NAMALWA (cell line): ENCODE data around the gene EID2.
A peak's percentile ranks its signal among the peaks of the same experiment; 100 is the strongest.

Source experiments
- DNase-seq: peaks from one replicate; pipeline ENCODE4 v3.0.0-alpha.2; 2015; ENCODE audit warnings: low spot score

The EID2 gene, protein sequence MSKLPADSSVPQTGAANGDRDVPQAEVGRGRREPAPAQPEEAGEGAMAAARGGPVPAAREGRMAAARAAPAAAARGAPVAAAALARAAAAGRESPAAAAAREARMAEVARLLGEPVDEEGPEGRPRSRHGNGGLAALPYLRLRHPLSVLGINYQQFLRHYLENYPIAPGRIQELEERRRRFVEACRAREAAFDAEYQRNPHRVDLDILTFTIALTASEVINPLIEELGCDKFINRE

DNA sequence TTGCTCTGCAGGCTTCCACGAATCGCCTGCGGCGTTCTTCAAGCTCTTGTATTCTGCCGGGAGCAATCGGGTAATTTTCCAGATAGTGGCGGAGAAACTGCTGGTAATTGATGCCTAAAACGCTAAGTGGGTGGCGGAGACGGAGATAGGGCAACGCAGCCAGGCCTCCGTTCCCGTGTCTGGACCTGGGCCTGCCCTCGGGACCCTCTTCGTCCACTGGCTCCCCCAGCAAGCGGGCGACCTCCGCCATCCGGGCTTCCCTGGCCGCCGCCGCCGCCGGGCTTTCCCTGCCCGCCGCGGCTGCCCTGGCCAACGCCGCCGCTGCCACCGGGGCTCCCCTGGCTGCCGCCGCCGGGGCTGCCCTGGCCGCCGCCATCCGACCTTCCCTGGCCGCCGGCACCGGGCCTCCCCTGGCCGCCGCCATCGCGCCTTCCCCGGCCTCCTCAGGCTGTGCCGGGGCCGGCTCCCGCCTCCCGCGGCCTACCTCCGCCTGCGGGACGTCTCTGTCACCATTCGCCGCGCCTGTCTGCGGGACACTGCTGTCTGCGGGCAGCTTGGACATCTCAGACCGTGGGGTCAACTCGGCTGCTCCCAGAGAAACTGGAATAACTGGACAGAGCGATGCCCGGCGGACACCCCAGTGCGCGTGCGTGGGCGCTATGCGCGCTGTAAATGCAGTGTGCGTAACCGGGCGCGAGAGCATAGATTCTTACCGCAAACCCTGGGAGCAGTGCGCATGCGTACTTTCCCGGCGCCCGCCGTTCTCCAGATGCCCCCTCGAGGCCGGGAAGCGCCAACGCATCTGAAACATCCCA, at the start of gene EID2:
Gene EID2 (minus strand): TSS at position 644 of the 815 bp plus-strand sequence. CDS start 82 bp downstream, at position 562.
- peak; percentile 94 for DNase-seq

DNA sequence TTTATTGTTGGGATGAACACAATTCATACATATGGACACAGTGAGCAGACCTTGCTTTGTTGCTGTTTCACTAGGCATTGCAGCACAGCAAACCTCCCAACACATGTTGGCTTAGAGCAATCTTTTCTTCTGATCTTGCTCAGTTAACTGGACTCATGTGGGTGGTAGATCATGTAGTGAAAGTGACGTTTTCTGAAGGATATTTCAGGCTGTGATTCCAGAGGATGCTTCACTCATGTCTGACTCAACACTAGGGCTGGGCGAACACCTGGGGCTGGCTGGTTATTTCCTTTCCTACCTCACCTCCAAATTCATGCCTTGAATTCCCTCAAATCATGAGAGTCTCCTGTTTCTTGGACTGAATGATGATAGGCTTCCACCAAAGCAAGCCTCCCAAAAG, 48.1 kb upstream of the EID2 start:
- DNase-seq, result no peak

DNA sequence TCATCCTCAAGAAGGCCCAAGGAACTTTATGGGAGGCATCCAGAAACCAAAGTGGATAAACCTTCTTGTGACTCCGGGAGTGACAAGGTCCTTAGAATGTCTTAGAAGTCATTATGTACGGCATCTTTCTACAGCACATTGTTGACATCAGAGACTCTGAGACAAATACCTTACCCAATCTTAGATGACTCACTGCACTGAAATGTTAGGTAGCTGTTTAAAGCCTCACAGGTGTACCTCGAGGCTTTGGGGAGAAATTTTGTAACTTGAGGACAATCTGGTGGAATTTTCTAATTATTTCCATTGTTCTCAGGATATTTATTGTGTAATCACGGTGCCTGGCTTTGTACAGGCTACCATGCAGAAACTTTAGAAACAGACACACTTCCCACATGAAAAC, 47.5 kb upstream of the EID2 start:
- no peak for DNase-seq

DNA sequence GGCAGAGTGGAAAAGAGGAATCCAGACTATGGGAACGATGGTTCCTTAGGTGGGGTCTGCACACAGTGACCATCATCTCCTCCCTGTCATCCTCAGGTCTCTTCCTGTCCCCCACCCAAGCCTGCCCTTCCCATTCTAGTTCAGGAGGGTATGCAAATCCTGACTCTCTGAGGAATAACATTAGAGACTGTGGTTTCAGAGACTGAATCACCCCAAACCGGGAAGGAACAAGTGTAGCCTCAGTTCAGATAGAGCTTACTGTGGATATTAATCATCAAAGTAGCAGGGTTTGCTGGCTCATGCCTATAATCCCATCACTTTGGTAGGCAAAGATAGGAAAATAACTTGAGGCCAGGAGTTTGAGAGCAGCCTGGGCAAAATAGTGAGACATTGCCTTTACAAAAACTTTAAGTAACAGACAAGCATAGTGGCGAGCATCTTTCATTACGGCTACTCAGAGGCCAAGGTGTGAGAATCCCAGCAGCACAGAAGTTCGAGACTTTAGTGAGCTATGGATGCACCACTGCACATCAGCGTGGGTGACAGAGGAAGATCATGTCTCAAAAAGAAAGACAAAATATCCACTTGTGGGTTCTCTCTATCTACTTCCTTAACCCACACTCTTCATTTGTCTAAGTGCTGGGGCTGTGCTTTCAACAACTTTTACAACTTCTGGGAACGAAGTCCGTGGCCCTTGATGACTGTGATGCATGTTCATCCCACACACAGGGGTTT, 43.1 kb upstream of the EID2 start:
- no peak for DNase-seq

DNA sequence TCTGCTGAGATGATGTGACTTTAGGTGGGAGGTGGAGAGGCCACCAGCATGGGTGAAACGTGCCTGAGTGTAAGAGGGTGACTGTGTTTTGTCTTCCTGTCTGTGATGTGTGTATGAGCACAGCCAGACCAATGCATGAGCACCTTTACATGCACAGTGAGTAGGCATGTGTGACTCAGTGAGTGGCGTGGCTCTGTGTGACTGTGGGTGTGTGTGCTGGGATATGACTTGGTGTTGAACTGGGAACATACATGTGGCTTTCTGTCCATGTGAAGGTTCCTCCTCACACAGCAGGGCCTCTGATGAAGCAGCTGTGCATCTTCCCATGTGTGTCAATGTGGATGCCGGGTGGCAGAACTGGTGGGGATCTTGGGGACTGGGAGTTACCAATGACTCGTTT, 42.5 kb upstream of the EID2 start:
- DNase-seq, result no peak

DNA sequence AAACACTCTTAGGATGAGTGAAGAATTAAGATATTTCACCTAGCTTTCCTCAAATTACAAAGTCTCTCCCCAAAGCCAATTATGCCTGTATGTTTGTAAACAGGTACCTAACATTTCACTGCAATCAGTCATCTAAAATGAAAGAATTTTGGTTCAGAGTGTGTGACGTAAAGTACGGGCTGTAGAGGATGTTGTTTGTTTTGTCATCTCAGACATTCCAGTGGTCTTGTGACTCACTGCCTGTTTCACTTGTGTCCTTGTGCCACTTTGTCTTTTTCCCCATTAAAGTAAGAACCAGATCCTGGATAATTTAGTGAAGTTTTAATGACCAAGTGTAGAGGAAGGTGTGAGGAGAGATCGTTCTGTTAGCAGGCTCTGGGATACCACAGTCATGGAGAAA, 28.6 kb upstream of the EID2 start:
- DNase-seq, result no peak

DNA sequence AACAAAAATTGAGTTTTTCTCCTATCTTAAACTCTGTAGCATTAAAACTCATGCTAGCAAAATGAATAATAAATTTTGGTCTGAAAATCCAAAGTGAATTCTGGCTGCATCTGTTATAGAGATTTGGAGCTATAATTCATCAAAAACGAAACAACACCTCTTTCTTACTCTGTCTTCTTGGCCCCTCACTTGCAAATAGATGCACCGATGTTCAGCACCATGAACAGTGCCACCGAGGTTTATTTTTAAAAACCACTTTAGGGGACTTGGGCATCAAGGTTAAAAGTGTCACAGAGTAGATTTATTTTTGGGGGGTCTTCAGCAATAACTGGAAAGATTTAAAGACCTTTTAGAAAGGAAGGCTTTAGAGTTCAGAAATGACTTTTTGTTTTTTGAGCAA, 26.1 kb upstream of the EID2 start:
- DNase-seq, result no peak

DNA sequence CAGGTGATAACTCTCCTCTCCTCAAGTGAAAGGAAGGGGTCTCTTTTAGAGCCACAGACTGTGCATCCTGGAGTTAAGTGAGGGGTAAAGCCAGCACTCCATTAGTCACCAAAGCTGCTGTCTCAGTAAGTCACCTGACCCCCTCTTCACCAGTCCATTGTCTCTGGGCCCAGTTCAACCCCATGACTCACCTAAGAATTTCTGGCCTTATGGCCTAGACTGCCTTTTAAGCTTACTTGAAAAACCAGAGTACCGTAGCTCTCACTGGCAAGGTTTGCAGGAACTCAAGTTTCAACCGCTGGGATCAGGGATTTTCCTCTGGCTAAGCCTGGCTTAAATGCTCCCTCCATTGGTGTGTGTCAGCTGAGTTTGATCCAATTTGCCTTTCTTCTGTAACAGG, 23.4 kb upstream of the EID2 start:
- DNase-seq, result no peak

DNA sequence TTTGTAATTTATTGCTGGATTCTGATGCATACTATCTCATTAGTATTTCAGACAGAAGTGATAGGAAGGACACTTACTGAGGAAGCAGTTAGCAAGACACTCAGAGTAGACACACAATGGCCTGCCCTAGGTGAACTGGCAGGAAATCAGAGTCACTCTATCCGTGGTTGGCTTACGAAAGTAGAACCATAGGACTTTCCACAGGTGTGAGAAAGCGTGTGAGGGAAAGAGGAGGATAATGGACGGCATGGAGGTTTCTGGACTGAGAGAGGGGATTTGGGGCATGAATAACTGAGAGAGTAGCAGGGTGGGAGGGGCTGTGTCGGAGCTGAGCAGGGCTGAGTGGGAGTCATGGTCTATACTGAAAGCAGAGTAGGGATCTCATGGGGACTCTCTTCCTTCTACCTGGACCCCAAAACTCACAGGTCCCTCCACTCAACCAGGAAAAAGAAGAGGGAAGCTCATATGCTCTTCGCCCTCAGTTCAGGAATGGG, 18.7 kb upstream of the EID2 start:
- no peak for DNase-seq

DNA sequence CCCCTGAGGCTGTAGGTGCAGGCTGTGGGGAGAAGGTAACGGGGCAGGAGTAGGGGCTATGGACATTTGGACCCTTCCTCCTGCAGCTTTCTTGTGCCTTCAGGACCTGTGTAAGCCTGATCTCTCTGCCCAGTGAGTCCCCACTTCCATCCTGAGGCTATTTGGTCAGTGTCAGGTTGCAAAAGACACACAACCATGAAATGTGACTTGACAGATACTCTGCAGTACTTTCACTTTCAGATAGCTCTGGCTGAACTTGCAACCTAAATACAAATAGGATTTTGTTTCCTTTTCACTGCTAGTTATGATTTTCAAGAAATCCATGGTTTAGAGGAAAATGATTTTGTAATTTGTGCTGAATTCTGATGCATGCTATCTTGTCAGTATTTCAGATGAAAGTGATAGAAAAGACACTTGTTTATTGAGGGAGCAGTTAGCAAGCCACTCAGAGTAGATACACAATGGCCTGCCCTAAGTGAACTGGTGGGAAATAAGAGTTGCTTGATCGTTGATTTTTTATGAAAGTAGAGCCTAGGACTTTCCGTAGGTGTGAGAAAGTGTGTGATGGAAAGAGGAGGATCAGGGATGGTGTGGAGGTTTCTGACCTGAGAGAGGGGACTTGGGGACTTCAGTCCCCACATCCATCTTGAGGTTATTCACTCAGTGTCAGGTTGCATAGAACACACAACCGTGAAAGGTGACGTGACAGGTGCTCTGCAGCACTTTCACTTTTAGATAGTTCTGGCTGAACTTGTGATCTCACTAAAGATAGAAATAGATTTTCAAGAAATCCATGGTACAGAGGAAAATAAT, 18.1 kb upstream of the EID2 start:
- DNase-seq, result no peak

DNA sequence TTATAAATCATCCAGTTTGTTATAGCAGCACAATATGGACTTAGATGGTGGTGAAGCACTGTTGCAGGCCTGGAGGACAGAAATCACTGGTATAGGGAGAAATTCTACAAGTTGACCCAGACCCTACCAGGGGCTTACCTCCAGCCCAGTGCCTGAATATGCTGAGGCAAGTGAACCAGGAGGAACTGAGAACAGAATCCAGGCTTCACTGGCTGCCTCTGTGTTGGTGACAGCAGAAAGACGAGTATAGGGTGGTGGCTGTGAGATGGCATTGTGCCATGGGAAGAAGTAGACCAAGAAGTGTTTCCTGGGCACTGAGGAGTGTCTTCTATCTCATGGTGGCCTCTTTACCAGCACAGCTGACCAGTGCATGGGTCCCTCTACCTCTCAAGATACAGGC, 15.9 kb upstream of the EID2 start:
- no peak for DNase-seq

DNA sequence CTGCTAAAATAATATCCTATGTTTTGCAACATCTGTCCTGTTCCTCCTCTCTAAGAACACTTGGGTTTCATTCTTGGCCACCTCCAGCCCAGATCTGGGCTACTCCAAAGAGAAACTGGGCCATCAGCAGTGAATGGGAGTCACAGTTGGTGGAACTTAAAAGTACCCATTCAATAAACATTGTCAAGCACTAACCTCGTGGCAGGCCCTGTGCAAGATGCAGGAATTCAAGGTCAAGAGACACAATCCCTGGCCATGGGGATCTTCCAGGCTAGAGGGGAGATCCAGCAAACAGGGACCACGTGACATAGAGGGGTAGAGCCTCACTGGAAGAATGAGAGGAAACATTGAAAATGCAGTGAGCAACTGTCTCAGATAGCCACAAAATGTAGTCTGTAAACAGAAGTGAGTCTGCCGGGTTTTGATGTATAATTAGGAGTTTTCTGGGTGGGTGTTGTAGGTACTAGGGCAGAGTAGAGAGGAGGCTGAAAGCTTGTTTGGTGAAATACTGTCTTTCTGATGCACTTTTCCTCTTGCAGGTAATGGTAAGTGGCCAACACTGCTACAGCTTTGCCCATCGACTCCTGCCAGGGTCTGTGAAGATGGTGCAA, 14.8 kb upstream of the EID2 start:
- DNase-seq, result no peak

DNA sequence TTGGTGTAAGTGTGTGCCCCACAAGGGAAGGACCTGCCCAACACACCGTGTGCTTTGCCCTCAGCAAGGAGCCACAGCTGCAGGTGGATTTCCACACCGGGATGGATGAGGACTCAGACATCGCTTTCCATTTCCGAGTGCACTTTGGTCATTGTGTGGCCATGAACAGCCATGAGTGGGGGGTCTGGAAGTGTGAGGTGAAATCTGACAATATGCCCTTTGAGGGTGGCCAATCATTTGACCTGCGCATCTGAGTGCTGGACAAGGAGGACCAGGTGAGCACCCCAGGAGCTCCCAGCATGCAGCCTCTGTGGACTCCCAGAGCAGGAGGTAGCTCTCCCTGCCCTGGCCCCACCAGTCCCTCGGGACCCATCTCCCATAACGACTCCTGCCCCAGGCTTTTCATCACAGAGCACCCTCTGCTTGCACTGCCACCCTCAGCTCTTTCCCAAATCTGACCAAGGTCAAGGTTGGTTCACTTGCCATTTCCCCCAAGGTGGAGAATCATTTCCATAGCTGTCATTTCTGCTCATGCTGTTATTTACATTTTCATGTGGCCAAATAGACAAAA, 13.2 kb upstream of the EID2 start:
- no peak for DNase-seq

DNA sequence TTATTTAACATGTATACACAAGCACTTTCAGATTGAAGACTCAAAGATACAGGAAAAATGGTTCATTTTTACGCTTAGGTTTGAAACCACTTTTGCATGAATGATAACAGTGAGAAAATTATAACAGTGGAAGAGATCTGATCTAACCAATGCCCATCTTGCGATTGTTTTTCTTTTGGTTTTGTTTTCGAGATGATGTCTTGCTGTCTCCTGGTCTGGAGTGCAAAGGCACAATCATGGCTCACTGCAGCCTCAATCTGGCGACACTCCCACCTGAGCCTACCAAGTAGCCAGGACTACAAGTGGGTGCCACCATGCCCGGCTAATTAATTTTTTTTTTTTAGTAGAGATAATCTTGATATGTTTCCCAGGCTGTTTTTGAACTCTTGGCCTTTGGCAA, 10.2 kb upstream of the EID2 start:
- no peak for DNase-seq

DNA sequence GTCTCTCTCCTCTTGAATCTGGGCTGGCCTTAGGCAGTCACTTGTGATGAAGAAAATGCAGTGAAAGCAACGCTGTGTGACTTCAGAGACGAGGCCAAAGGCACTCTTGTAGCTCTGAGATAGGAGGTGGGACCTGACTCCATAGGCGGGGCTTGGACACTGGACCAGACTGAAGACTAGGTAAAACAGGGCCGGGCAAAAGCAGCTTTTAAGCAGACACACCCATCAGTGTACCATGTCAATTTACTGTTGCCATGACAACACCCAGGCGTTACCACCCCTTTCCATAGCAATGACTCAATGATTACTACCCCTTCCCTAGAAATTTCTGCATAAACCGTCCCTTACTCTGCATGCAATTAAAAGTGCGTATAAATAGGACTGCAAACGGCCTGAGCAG, 6.6 kb upstream of the EID2 start:
- DNase-seq, result no peak

DNA sequence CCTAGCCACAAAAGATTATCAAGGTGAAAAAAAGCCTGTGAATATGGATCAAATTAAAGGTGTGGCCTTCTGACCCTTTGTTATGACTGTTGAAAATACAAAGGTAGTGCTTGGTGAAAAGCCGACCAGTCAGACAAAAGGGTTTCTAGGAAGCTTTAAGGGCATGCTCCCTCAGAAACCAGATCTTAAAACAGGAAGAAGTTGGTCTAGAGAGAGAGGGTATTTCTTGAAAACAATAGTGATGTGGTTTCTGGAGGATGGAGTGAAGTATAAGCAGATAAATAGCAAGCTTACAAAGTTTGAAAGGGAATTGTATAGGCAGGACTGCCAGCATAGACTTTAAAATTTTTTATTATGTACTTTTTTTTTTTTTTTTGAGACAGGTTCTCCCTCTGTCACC, 5.0 kb upstream of the EID2 start:
- no peak for DNase-seq

DNA sequence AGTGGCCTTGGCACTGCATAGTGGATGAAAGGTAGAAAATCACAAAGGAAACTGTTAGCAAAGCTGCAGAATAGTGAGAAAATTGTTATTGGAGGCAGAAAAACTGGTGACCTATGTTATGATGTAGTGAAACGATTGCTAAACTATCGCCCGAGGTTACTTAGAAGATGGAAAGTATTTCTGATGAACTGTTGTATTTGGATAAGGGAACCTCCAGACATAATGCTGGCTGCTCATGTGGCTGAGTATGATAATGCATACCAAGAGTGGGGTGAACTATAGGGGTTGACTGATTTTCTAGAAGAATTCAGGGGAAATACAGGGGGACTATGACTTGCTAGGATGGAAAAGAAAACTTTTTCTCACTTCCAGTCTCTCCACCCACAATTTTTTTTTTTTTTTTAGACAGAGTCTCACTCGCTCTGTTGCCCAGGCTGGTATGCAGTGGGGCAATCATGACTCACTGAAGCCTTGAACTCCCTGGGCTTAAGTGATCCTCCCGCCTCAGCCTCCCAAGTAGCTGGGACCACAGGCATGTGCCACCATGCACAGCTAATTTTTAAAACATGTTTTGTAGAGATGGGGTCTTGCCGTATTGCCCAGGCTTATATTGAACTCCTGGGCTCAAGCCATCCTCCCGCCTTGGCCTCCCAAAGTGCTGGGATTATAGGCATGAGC, 4.4 kb upstream of the EID2 start:
- DNase-seq, result no peak

DNA sequence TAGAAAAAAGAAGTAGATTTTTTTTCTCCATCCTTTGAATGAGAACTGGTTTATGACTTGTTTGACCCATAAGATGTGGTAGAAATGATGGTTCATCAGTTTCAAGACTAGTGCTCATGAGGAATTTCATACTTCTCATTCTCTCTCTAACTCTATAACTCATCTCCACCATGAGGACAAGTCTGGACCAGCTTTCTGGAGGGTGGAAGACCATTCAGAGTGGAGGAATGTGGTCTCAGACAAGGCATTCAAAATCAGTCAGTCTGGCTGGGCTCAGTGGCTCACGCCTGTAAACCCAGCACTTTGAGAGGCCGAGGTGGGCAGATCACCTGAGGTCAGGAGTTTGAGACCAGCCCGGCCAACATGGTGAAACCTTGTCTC, 3.5 kb upstream of the EID2 start:
- no peak for DNase-seq

DNA sequence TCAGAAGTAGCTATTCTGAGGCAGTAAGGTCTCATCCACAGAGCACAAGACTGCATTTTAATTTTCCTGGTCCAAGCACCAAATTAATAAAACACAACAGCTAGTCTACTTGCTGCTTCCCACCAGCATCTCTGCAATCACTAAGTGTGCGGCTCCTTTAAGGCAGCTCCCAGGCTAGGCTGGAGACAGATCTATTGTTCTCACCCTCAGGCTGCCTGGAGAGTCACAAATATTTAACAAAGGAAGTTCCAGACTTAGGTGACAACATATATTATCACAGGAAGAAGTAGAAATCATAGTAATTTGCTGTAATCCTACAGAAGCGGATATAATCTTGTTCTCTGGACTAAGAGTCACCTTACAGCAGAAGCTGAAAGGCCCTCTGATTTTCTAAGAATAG, 2.2 kb upstream of the EID2 start:
- DNase-seq, result no peak

DNA sequence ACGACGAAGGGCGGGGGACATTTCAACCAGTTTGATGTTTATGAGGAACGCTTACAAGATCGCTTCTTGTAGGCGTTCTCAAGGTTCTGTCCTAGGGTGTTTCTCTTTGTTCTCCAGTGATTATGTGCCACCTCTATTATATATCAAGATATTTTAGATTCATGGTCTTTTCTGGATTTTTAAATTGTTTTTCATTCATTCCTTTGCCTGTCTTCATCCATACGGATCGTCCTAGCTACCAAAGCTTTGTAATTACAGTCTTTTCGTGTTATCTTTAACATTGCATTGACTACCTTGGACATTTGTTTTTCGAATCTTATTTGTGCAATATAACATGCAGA, 342 bp upstream of the EID2 start:
- DNase-seq, result no peak

DNA sequence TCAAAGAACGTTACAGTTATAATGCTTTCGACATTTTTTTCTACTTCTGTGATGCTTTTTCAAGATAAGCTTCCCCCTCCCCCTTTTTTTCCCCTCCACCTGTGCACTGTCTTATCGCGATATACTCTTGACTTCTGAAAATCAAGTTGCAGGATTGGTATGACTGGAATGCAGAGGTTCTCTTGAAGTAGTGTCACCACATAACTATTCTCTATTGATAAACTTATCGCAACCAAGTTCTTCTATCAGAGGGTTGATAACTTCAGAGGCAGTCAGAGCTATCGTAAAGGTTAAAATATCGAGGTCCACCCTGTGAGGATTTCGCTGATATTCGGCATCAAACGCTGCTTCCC, 820 bp downstream of the EID2 start:
- DNase-seq, result peak; percentile 66
